ENCODE measurements around the gene DOCK11.

Gene DOCK11

DNA sequence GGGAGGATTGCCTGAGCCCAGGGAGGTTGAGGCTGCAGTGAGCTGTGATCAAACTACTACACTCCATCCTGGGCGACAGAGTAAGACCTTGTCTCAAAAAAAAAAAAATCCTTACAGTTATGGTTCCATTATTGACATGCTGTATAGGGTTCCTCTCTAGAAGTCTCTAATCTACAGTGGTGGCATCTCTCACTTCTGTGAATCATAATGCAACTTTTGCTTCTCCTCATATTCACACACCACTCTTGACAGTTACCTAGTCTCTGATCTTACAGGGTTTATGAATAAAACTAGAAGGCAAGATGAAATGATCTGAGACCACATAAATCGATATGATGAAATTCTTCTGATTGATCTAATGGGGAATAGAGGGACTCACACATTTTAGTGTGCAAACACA is 40.6 kb downstream of the DOCK11 start:
- H3K27ac ChIP-seq (replicated peaks), result no peak overlapping the region
- TF ChIP-seq REST (IDR thresholded peaks at IDR 0.05; ENCODE audit: insufficient replicate concordance, low read depth) (no peak), CTCF (IDR thresholded peaks at IDR 0.05; ENCODE audit: insufficient read depth, low read length) (no peak), GABPA (IDR thresholded peaks at IDR 0.05; ENCODE audit: low read depth) (no peak)
- H3K4me3 ChIP-seq (replicated peaks; ENCODE audit: insufficient read depth, low read length), result no peak overlapping the region
- DNase-seq (ENCODE audit: low read depth in 1 of 2, low spot score in 1 of 2), result no peak
- no peaks in the 10 kb centered on the region for H3K27me3 ChIP-seq (ENCODE audit: insufficient read depth, poor library complexity, severe bottlenecking)

GRCh38 chrX:118536687-118537461 is 41.3 kb downstream of the DOCK11 start:
- H3K4me3 ChIP-seq (replicated peaks; ENCODE audit: insufficient read depth, low read length), result no peak overlapping the region
- no peak overlapping the region for H3K27ac ChIP-seq (replicated peaks)
- TF ChIP-seq POLR2AphosphoS5 (IDR thresholded peaks at IDR 0.05; ENCODE audit: low read depth) (no peak), GABPA (IDR thresholded peaks at IDR 0.05; ENCODE audit: low read depth) (no peak), SPI1 (IDR thresholded peaks at IDR 0.05; ENCODE audit: borderline replicate concordance, low read depth) (no peak), CTCF (IDR thresholded peaks at IDR 0.05; ENCODE audit: insufficient read depth, low read length) (no peak), REST (IDR thresholded peaks at IDR 0.05; ENCODE audit: insufficient replicate concordance, low read depth) (no peak)
- H3K27me3 ChIP-seq (ENCODE audit: insufficient read depth, poor library complexity, severe bottlenecking), result no peaks in the 10 kb centered on the region
- DNase-seq (ENCODE audit: low read depth in 1 of 2, low spot score in 1 of 2), result no peak

GRCh38 chrX:118538386-118538785 is 42.8 kb downstream of the DOCK11 start:
- no peak overlapping the region for H3K27ac ChIP-seq (replicated peaks)
- H3K4me3 ChIP-seq (replicated peaks; ENCODE audit: insufficient read depth, low read length), result no peak overlapping the region
- no peaks in the 10 kb centered on the region for H3K27me3 ChIP-seq (ENCODE audit: insufficient read depth, poor library complexity, severe bottlenecking)
- DNase-seq (ENCODE audit: low read depth in 1 of 2, low spot score in 1 of 2), result no peak
- TF ChIP-seq GABPA (IDR thresholded peaks at IDR 0.05; ENCODE audit: low read depth), result no peak
- TF ChIP-seq REST (IDR thresholded peaks at IDR 0.05; ENCODE audit: insufficient replicate concordance, low read depth), result no peak
- no peak for TF ChIP-seq SPI1 (IDR thresholded peaks at IDR 0.05; ENCODE audit: borderline replicate concordance, low read depth)
- no peak for TF ChIP-seq CTCF (IDR thresholded peaks at IDR 0.05; ENCODE audit: insufficient read depth, low read length)
